Measurements from ENCODE around the gene ODAD4.
"Not testable (repeated sequence)": the region's sequence is repeated elsewhere in the genome, so short reads cannot be mapped to it uniquely, and the experiment has no call there.

Gene ODAD4

DNA sequence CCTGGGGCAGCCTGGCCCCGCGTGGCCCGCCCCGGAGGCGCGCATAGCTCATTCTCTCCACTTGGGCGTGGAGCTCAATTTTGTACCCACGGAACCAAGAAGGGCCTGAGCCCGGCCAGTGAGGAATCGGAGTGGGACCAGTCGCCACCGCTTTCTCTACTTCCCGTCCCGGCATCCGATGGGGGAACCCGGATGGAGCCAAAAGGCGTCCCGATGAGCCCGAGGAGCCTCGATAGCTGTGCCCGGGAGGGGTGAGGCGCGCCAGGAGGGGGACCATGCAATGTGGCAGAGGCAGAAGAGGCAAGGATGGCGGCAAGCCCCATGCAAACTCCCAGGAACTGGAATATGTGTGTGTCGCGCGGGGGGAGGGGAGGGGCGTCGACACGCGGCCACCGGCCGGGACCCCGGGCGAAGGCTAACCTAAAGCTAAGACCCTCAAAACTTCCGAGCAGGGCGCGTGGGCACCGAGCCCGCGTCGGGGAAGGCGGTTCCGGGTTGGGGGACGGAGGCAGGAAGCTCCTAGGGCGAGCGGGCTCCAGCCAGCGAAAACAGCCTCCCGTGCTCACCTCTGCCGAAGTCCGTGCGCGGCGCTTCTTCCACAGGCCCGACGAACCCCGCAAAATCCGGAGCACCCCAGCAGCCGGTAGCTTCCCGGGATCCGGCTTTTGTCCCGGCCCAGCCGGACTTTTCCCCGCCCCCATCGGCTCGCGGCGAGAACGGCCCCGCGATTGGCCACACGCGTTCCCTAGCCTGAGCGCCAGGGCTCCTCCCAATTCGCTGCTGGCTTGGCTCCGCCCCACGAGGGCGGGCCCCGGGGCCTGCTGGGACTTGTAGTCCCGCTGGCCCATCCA is 11.9 kb upstream of the ODAD4 start, which contains the start of gene ACLY:
Gene ACLY (minus strand): TSS at position 638 of the 851 bp plus-strand sequence. CDS start 5,078 bp downstream, outside the sequence.
- in situ Hi-C loops (cut with MboI; ENCODE audit: low sequenced_read_pairs): no loop called here
- no peaks in the 10 kb centered on the region for H3K27me3 ChIP-seq (ENCODE audit: low read depth)
- peak within 1 kb of the TSS; percentile 96 for H3K4me3 ChIP-seq
- peaks cover 17% of the 10 kb centered on the region for H3K4me1 ChIP-seq
- peaks cover 13% of the 10 kb centered on the region for H3K36me3 ChIP-seq (replicated peaks)
- DNase-seq (ENCODE audit: low spot score in 2 of 2): peak; percentile 96 to 99
- H3K9me3 ChIP-seq: no peaks in the 10 kb centered on the region

GRCh38 chr17:41919165-41919817 is 11.1 kb upstream of the ODAD4 start:
- H3K4me1 ChIP-seq: peaks cover 17% of the 10 kb centered on the region
- H3K36me3 ChIP-seq (replicated peaks): peaks cover 5% of the 10 kb centered on the region
- peak overlapping the region; percentile 96 for H3K4me3 ChIP-seq
- DNase-seq (ENCODE audit: low spot score in 2 of 2): peak in 1 of 2 experiments; percentile 81
- in situ Hi-C loops (cut with MboI; ENCODE audit: low sequenced_read_pairs): no loop called here
- H3K27me3 ChIP-seq (ENCODE audit: low read depth): no peaks in the 10 kb centered on the region
- no peaks in the 10 kb centered on the region for H3K9me3 ChIP-seq

GRCh38 chr17:41919840-41920579 is 10.4 kb upstream of the ODAD4 start:
- DNase-seq (ENCODE audit: low spot score in 2 of 2): no peak
- Histone ChIP-seq H3K4me1 (peaks cover 17% of the 10 kb centered on the region), H3K4me3 (peak overlapping the region; percentile 96), H3K9me3 (no peaks in the 10 kb centered on the region), H3K36me3 (replicated peaks) (peaks cover 3% of the 10 kb centered on the region; the same call in 1 of the 2 replicates), H3K27me3 (ENCODE audit: low read depth) (no peaks in the 10 kb centered on the region)
- in situ Hi-C loops (cut with MboI; ENCODE audit: low sequenced_read_pairs): no loop called here

DNA sequence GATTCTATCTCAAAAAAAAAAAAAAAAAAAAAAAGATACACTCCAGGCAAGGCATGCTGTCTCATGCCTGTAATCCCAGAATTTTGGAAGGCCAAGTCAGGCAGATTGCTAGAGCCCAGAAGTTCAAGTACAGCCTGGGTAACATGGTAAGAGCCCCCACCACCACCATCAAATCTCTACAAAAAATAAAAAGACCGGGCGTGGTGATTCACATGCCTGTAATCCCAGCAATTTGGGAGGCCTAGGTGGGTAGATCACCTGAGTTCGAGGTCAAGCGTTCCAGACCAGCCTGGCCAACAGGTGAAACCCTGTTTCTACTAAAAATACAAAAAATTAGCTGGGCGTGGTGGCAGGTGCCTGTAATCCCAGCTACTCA is 9.8 kb upstream of the ODAD4 start:
- Histone ChIP-seq H3K36me3 (replicated peaks) (peaks cover 3% of the 10 kb centered on the region; the same call in 1 of the 2 replicates), H3K9me3 (no peaks in the 10 kb centered on the region), H3K27me3 (ENCODE audit: low read depth) (no peaks in the 10 kb centered on the region), H3K4me1 (peaks cover 17% of the 10 kb centered on the region), H3K4me3 (no peak overlapping the region)
- in situ Hi-C loops (cut with MboI; ENCODE audit: low sequenced_read_pairs): no loop called here
- DNase-seq (ENCODE audit: low spot score in 2 of 2): no peak

DNA sequence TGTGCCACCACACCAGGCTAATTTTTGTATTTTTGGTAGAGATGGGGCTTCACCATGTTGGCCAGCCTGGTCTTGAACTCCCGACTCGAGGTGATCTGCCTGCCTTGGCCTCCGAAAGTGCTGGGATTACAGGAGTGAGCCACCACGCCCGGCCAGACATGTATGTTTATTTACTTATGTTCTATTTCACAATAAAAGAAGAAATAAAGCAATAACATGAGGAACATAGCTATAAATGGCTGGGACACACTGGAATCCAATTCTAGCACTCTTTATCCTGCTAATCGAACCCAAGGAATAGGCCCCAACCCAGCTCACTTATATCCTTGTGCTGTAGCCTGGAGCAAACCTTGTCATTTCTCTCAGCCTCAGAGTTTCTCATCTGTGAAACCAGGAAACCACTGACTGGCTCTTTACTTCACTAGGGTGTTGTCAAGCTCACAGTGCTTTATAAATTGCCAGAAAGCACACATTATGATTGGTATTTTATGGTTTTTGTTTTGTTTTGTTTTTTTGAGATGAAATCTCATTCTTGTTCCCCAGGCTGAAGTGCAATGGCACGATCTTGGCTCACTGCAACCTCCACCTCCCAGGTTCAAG is 4.3 kb upstream of the ODAD4 start:
- in situ Hi-C loops (cut with MboI; ENCODE audit: low sequenced_read_pairs): no loop called here
- DNase-seq (ENCODE audit: low spot score in 2 of 2): no peak

GRCh38 chr17:41928693-41929251 is 1.6 kb upstream of the ODAD4 start:
- Histone ChIP-seq H3K36me3 (replicated peaks) (no peaks in the 10 kb centered on the region), H3K27me3 (ENCODE audit: low read depth) (no peaks in the 10 kb centered on the region), H3K4me1 (peaks cover 5% of the 10 kb centered on the region; the same call in 1 of the 2 replicates), H3K9me3 (no peaks in the 10 kb centered on the region), H3K4me3 (no peak overlapping the region)
- in situ Hi-C loops (cut with MboI; ENCODE audit: low sequenced_read_pairs): no loop called here
- no peak for DNase-seq (ENCODE audit: low spot score in 2 of 2)

More for the DNA sequence above, 4.3 kb upstream of the ODAD4 start:
- Histone ChIP-seq H3K36me3 (replicated peaks) (no peaks in the 10 kb centered on the region), H3K4me3 (no peak overlapping the region), H3K27me3 (ENCODE audit: low read depth) (no peaks in the 10 kb centered on the region), H3K4me1 (peaks cover 5% of the 10 kb centered on the region; the same call in 1 of the 2 replicates), H3K9me3 (no peaks in the 10 kb centered on the region)

DNA sequence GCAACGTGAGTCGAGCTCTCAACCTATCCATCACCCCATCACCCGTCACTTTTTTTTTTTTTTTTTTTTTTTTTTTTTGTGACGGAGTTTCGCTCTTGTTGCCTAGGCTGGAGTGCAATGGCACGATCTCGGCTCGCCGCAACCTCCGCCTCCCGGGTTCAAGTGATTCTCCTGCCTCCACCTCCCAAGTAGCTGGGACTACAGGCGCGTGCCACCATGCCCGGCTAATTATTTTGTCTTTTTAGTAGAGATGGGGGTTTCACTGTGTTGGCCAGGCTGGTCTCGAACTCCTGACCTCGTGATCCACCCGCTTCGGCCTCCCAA is 378 bp downstream of the ODAD4 start:
- H3K9me3 ChIP-seq; H3K36me3 ChIP-seq (replicated peaks); DNase-seq (ENCODE audit: low spot score in 2 of 2); H3K27me3 ChIP-seq (ENCODE audit: low read depth); in situ Hi-C loops (cut with MboI; ENCODE audit: low sequenced_read_pairs); H3K4me1 ChIP-seq: not testable (repeated sequence)
- peak overlapping the region; percentile 44 for H3K4me3 ChIP-seq

DNA sequence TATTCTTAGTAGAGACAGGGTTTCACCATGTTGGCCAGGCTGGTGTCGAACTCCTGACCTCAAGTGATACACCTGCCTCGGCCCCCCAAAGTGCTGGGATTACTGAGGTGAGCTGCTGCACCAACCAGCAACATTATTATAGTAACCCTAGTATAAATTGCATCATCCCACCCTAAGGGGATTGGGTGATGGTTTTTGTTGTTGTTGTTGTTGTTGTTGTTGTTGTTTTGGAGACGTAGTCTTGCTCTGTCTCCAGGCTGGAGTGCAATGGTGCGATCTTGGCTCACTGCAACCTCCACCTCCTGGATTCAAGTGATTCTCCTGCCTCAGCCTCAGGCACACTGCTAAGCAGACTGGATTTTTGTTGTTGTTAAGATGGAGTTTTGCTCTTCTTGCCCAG is 1.3 kb downstream of the ODAD4 start:
- H3K27me3 ChIP-seq (ENCODE audit: low read depth); in situ Hi-C loops (cut with MboI; ENCODE audit: low sequenced_read_pairs); DNase-seq (ENCODE audit: low spot score in 2 of 2); H3K4me3 ChIP-seq; H3K4me1 ChIP-seq; H3K36me3 ChIP-seq (replicated peaks); H3K9me3 ChIP-seq: not testable (repeated sequence)

DNA sequence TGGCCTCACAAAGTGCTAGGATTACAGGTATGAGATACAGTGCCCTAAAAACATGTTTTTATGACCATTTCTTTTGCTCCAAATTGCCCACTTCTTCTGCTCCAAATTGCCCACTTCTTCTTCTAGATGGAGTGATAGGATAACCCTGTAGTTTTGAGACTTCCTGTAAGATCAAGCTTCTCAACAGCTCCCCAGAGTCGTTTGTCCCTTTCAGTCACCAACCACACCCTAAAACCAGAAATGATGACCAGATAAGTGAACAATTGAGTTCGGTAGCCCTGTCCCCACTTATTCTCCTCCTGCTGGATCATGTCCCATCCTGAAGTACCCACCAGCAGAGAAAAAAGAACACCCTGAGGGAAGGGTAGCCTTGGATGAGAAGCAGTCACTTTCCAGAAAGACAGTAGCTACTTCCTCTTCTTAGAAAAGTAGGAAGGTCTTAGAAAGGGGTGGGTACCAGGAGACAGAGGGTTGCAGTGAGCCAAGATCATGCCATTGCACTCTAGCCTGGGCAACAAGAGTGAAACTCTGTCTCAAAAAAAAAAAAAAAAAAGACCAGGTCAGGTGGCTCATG is 2.5 kb downstream of the ODAD4 start:
- in situ Hi-C loops (cut with MboI; ENCODE audit: low sequenced_read_pairs): no loop called here
- DNase-seq (ENCODE audit: low spot score in 2 of 2): no peak
- peaks cover 5% of the 10 kb centered on the region; the same call in 1 of the 2 replicates for H3K4me1 ChIP-seq
- H3K27me3 ChIP-seq (ENCODE audit: low read depth): no peaks in the 10 kb centered on the region
- H3K4me3 ChIP-seq: no peak overlapping the region
- no peaks in the 10 kb centered on the region for H3K9me3 ChIP-seq
- H3K36me3 ChIP-seq (replicated peaks): no peaks in the 10 kb centered on the region

GRCh38 chr17:41935641-41936040 is 5.2 kb downstream of the ODAD4 start:
- Histone ChIP-seq H3K36me3 (replicated peaks) (no peaks in the 10 kb centered on the region), H3K27me3 (ENCODE audit: low read depth) (no peaks in the 10 kb centered on the region), H3K9me3 (no peaks in the 10 kb centered on the region), H3K4me1 (no peaks in the 10 kb centered on the region), H3K4me3 (no peak overlapping the region)
- DNase-seq (ENCODE audit: low spot score in 2 of 2): no peak
- in situ Hi-C loops (cut with MboI; ENCODE audit: low sequenced_read_pairs): no loop called here

- no peaks in the 10 kb centered on the region for H3K4me1 ChIP-seq
- no peak overlapping the region for H3K4me3 ChIP-seq
- no peaks in the 10 kb centered on the region for H3K27me3 ChIP-seq (ENCODE audit: low read depth)
- H3K9me3 ChIP-seq: no peaks in the 10 kb centered on the region
- in situ Hi-C loops (cut with MboI; ENCODE audit: low sequenced_read_pairs): no loop called here
- no peaks in the 10 kb centered on the region for H3K36me3 ChIP-seq (replicated peaks)
- DNase-seq (ENCODE audit: low spot score in 2 of 2): no peak
These were observed 7.8 kb downstream of the ODAD4 start for GRCh38 chr17:41937970-41938954.

- DNase-seq (ENCODE audit: low spot score in 2 of 2): no peak
- H3K4me3 ChIP-seq: no peak overlapping the region
- H3K36me3 ChIP-seq (replicated peaks): no peaks in the 10 kb centered on the region
- no peaks in the 10 kb centered on the region for H3K27me3 ChIP-seq (ENCODE audit: low read depth)
- no peaks in the 10 kb centered on the region for H3K4me1 ChIP-seq
- H3K9me3 ChIP-seq: no peaks in the 10 kb centered on the region
- in situ Hi-C loops (cut with MboI; ENCODE audit: low sequenced_read_pairs): no loop called here
These were observed 8.8 kb downstream of the ODAD4 start for GRCh38 chr17:41939044-41939692.

Measured in HAP-1 (cell line).